KBM-7 (cell line): ENCODE results near the gene HRAS.

Experiments used
- DNase-seq: peaks from one replicate; pipeline ENCODE4 v3.0.0-alpha.2; 2015
- in situ Hi-C: fragments of 300-500 bp; cut with MboI; formaldehyde crosslinking; loops from 2 replicates; pipeline ENCODE4 v1.14.3; 2020; ENCODE audit warnings: low sequenced_read_pairs, low pct_unique_long_range_greater_than_20kb, mixed read lengths

HRAS gene

GRCh38 chr11:502288-503178 is 32.8 kb downstream of the HRAS start:
- in situ Hi-C loops = no loop called here

GRCh38 chr11:501683-502287 is 33.6 kb downstream of the HRAS start:
- in situ Hi-C loops = no loop called here
- no peak for DNase-seq

More at GRCh38 chr11:502288-503178, 32.8 kb downstream of the HRAS start:
- DNase-seq = no peak

- no peak for DNase-seq
- in situ Hi-C loops = no loop called here
Observed at GRCh38 chr11:501001-501682, 34.2 kb downstream of the HRAS start.

- no peak for DNase-seq
- in situ Hi-C loops = no loop called here
Observed at GRCh38 chr11:499201-500076, 35.9 kb downstream of the HRAS start.

- DNase-seq = no peak
- in situ Hi-C loops = no loop called here
Observed at GRCh38 chr11:498297-499181, 36.8 kb downstream of the HRAS start.

GRCh38 chr11:497565-498296 is 37.6 kb downstream of the HRAS start:
- DNase-seq = no peak
- in situ Hi-C loops = no loop called here

GRCh38 chr11:496834-497564 is 38.4 kb downstream of the HRAS start:
- DNase-seq = no peak
- in situ Hi-C loops = no loop called here

GRCh38 chr11:495537-495931 is 39.8 kb downstream of the HRAS start:
- DNase-seq = no peak

GRCh38 chr11:494761-495536 is 40.4 kb downstream of the HRAS start:
- no peak for DNase-seq
- in situ Hi-C loops = no loop called here

More at GRCh38 chr11:495537-495931, 39.8 kb downstream of the HRAS start:
- in situ Hi-C loops = no loop called here

- in situ Hi-C loops = no loop called here
Observed at GRCh38 chr11:492427-493226, 42.7 kb downstream of the HRAS start.

GRCh38 chr11:491358-491757 is 44.0 kb downstream of the HRAS start:
- in situ Hi-C loops = no loop called here

More at GRCh38 chr11:492427-493226, 42.7 kb downstream of the HRAS start:
- DNase-seq = no peak

GRCh38 chr11:490930-491260 is 44.5 kb downstream of the HRAS start:
- DNase-seq = no peak
- in situ Hi-C loops = no loop called here

More at GRCh38 chr11:491358-491757, 44.0 kb downstream of the HRAS start:
- DNase-seq = no peak

GRCh38 chr11:490186-490929 is 45.0 kb downstream of the HRAS start:
- no peak for DNase-seq
- in situ Hi-C loops = no loop called here

GRCh38 chr11:489610-490185 is 45.7 kb downstream of the HRAS start:
- no peak for DNase-seq
- in situ Hi-C loops = no loop called here

- in situ Hi-C loops = no loop called here
- DNase-seq = no peak
Observed at GRCh38 chr11:488992-489391, 46.4 kb downstream of the HRAS start.
